ENCODE results near the gene TFAP2B.

The TFAP2B gene

DNA sequence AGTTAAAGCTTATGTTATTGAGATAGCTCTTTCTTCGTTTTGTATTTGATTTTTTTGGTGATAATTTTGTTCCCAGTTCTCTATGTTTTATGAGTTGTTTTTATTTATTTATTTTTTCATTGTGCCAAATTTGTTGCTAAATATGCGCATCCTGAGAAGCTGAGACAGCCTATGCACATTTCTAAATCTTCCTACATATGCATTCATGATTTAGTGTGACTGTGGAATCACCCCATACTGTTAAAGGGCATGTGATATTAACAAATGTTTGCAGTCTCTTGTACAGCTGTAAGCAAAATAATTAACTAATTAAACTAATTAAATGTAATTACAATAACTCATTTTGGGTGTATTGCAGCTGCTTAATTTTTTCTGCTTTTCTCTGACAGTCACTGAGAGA, 10.4 kb downstream of the TFAP2B start:
- no peaks in the 10 kb centered on the region for H3K36me3 ChIP-seq (ENCODE audit: insufficient read depth, low read length)
- no peak overlapping the region for H3K9ac ChIP-seq (ENCODE audit: low read length)
- no peaks in the 10 kb centered on the region for H3K9me3 ChIP-seq (ENCODE audit: low read length)
- no peak overlapping the region for H2AFZ ChIP-seq (ENCODE audit: low read length)
- no peaks in the 10 kb centered on the region for H4K20me1 ChIP-seq (ENCODE audit: insufficient read depth, low read length)
- no peaks in the 10 kb centered on the region for H3K9me2 ChIP-seq (ENCODE audit: low read depth, low read length)
- no peak for TF ChIP-seq EZH2 (IDR thresholded peaks at IDR 0.05; ENCODE audit: borderline replicate concordance, low read length)
- TF ChIP-seq, protein P1, sequence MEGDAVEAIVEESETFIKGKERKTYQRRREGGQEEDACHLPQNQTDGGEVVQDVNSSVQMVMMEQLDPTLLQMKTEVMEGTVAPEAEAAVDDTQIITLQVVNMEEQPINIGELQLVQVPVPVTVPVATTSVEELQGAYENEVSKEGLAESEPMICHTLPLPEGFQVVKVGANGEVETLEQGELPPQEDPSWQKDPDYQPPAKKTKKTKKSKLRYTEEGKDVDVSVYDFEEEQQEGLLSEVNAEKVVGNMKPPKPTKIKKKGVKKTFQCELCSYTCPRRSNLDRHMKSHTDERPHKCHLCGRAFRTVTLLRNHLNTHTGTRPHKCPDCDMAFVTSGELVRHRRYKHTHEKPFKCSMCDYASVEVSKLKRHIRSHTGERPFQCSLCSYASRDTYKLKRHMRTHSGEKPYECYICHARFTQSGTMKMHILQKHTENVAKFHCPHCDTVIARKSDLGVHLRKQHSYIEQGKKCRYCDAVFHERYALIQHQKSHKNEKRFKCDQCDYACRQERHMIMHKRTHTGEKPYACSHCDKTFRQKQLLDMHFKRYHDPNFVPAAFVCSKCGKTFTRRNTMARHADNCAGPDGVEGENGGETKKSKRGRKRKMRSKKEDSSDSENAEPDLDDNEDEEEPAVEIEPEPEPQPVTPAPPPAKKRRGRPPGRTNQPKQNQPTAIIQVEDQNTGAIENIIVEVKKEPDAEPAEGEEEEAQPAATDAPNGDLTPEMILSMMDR (IDR thresholded peaks at IDR 0.05; ENCODE audit: low read length) = no peak
- H3K27ac ChIP-seq (ENCODE audit: low read depth, low read length, poor library complexity, severe bottlenecking) = no peak overlapping the region
- no peaks in the 10 kb centered on the region for H3K79me2 ChIP-seq (ENCODE audit: insufficient read depth, low read length)
- H3F3A ChIP-seq (ENCODE audit: insufficient read depth, low read length) = no peaks in the 10 kb centered on the region
- no peak overlapping the region for H3K4me2 ChIP-seq (ENCODE audit: low read length)
- no peaks in the 10 kb centered on the region for H3K4me1 ChIP-seq (ENCODE audit: insufficient read depth, low read length, severe bottlenecking)
- H3K4me3 ChIP-seq (ENCODE audit: low read depth, low read length, poor library complexity, severe bottlenecking) = no peak overlapping the region
- no peaks in the 10 kb centered on the region for H3K27me3 ChIP-seq (ENCODE audit: insufficient read depth, low read length)

DNA sequence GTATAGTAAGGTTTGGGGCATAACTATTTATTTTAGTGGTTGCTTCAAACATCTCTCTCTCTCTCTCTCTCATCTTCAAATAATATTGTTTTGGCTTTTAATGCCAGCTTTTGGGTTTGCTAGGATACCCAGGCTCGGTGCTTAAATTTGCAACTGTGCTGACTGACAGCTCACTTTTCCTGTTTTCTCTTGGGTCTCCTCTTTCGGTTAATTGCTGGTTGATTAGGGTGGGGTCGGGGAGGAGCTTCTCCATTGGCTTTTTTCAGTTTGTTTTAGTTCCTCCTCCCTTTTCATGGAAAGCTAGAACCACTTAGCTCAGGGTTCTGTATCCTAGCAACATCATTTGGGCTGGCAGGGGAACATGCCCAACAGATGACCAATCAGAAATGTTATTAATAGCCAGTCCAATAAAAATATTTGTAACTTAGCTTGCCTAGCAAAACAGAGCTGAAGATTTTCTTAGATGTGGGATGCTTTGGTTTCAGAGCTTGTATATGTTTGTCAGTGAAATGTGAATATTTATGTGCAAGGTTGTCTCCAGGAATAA, 11.3 kb downstream of the TFAP2B start:
- Histone ChIP-seq H3K79me2 (ENCODE audit: insufficient read depth, low read length) (no peaks in the 10 kb centered on the region), H3F3A (ENCODE audit: insufficient read depth, low read length) (no peaks in the 10 kb centered on the region), H2AFZ (ENCODE audit: low read length) (no peak overlapping the region), H4K20me1 (ENCODE audit: insufficient read depth, low read length) (no peaks in the 10 kb centered on the region), H3K9ac (ENCODE audit: low read length) (no peak overlapping the region), H3K27me3 (ENCODE audit: insufficient read depth, low read length) (no peaks in the 10 kb centered on the region), H3K36me3 (ENCODE audit: insufficient read depth, low read length) (no peaks in the 10 kb centered on the region), H3K9me3 (ENCODE audit: low read length) (no peaks in the 10 kb centered on the region), H3K4me3 (ENCODE audit: low read depth, low read length, poor library complexity, severe bottlenecking) (no peak overlapping the region), H3K9me2 (ENCODE audit: low read depth, low read length) (no peaks in the 10 kb centered on the region), H3K4me1 (ENCODE audit: insufficient read depth, low read length, severe bottlenecking) (no peaks in the 10 kb centered on the region), H3K27ac (ENCODE audit: low read depth, low read length, poor library complexity, severe bottlenecking) (no peak overlapping the region), H3K4me2 (ENCODE audit: low read length) (no peak overlapping the region)
- no peak for TF ChIP-seq EZH2 (IDR thresholded peaks at IDR 0.05; ENCODE audit: borderline replicate concordance, low read length)
- TF ChIP-seq, protein P1 (IDR thresholded peaks at IDR 0.05; ENCODE audit: low read length) = no peak

DNA sequence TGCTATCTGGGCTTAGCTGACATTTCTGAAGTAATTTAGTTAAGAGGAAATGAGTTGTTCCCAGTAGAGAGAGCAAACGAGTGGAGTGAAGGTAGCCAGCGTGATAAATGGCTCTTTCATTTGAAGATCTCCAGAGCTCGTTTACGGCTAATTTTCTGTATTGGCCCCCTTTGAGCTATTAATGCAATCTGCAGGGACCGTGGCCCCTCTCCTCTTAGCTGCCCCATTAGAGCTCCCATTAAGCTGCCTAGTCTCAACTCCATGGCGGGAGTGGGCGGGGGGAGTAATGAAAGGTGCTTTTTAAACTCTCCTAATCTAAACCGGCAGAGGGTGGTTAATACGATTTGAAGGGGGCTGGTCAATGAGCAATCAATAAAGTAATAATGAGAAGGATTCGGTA, 12.5 kb downstream of the TFAP2B start:
- Histone ChIP-seq H3K36me3 (ENCODE audit: insufficient read depth, low read length) (no peaks in the 10 kb centered on the region), H3K9me3 (ENCODE audit: low read length) (no peaks in the 10 kb centered on the region), H3K79me2 (ENCODE audit: insufficient read depth, low read length) (no peaks in the 10 kb centered on the region), H3K4me3 (ENCODE audit: low read depth, low read length, poor library complexity, severe bottlenecking) (no peak overlapping the region), H3K4me2 (ENCODE audit: low read length) (no peak overlapping the region), H3K9me2 (ENCODE audit: low read depth, low read length) (no peaks in the 10 kb centered on the region), H3F3A (ENCODE audit: insufficient read depth, low read length) (no peaks in the 10 kb centered on the region), H2AFZ (ENCODE audit: low read length) (no peak overlapping the region), H3K4me1 (ENCODE audit: insufficient read depth, low read length, severe bottlenecking) (no peaks in the 10 kb centered on the region), H3K9ac (ENCODE audit: low read length) (no peak overlapping the region), H3K27ac (ENCODE audit: low read depth, low read length, poor library complexity, severe bottlenecking) (no peak overlapping the region), H4K20me1 (ENCODE audit: insufficient read depth, low read length) (no peaks in the 10 kb centered on the region), H3K27me3 (ENCODE audit: insufficient read depth, low read length) (no peaks in the 10 kb centered on the region)
- no peak for TF ChIP-seq EZH2 (IDR thresholded peaks at IDR 0.05; ENCODE audit: borderline replicate concordance, low read length)
- TF ChIP-seq, protein P1 (IDR thresholded peaks at IDR 0.05; ENCODE audit: low read length) = no peak

Measured in OCI-LY1 (cell line).